A549 (cell line): Measurements from ENCODE around the gene PSMD14. TPM values are rescaled to one million over a fixed set of nuclear protein-coding genes. Genes with fewer than 3 reads are reported as not detected.

Source experiments
- ATAC-seq, 2 experiments: fragments of 200-7000 bp in 1 of 2; fragments of >200 bp in 1 of 2; cut with Nextera tagmentation in 1 of 2; cut with Tn5 transposase in 1 of 2; 3 replicates each; pipeline versions ENCODE4 v1.8.0 to v1.9.1; 2018 to 2020; ENCODE audit warnings: mild to moderate bottlenecking in 1 of 2, moderate library complexity in 1 of 2
- CTCF ChIA-PET: fragments of 300-600 bp; sonication (Branson Sonifier 250); formaldehyde crosslinking; extraction: SDS; loops from one replicate; lab custom pipeline; 2021; ENCODE audit warnings: antibody characterized with exemption, inconsistent platforms; lab: Yijun Ruan, JAX
- POLR2A ChIA-PET: fragments of 350-600 bp; formaldehyde crosslinking; extraction: SDS; loops from one replicate; lab custom pipeline; 2021; ENCODE audit warnings: antibody characterized with exemption, inconsistent platforms; lab: Yijun Ruan, JAX
- DNase-seq, 2 experiments: peaks; one replicate each; pipeline versions ENCODE4 v3.0.0 to v3.0.0-alpha.2; 2011 to 2016; ENCODE audit warnings: low read depth in 1 of 2, low spot score in 1 of 2
- FAIRE-seq: peaks from 2 replicates; lab custom pipeline; 2011; peaks lifted over from hg19 to GRCh38; lab: Jason Lieb, UNC
- H3K27ac ChIP-seq, 2 experiments: fragments of >200 bp; sonication (Bioruptor Twin); formaldehyde crosslinking; 3 replicates each; pipeline ENCODE4 v1.5.1; 2016 to 2017
- H3K4me1 ChIP-seq: fragments of >200 bp; sonication (Bioruptor Twin); formaldehyde crosslinking; 3 replicates; pipeline ENCODE4 v1.6.1; 2016
- H3K4me2 ChIP-seq: fragments of >200 bp; sonication (Bioruptor Twin); formaldehyde crosslinking; 3 replicates; pipeline ENCODE4 v1.6.1; 2016
- H3K4me3 ChIP-seq: fragments of >200 bp; sonication (Bioruptor Twin); formaldehyde crosslinking; 3 replicates; pipeline ENCODE4 v1.5.1; 2016
- H3K9me3 ChIP-seq: fragments of >200 bp; sonication (Bioruptor Twin); formaldehyde crosslinking; 3 replicates; pipeline ENCODE4 v1.6.1; 2016
- CHD2 ChIP-seq: fragments of 150-350 bp; IDR thresholded peaks from 2 replicates; pipeline ENCODE4 v1.6.1; 2014; ENCODE audit warnings: low read length; ENCODE audit not compliant: partially characterized antibody
- CHD4 ChIP-seq: fragments of 200-600 bp; sonication (generic); IDR thresholded peaks from 2 replicates; pipeline ENCODE4 v1.6.1; 2016; ENCODE audit warnings: antibody characterized with exemption, mild to moderate bottlenecking, borderline replicate concordance
- EHMT2 ChIP-seq: fragments of 200-600 bp; sonication (generic); IDR thresholded peaks from 2 replicates; pipeline ENCODE4 v1.6.1; 2016; ENCODE audit warnings: antibody characterized with exemption, low read depth, mild to moderate bottlenecking, moderate library complexity
- ESRRA ChIP-seq: fragments of 150-350 bp; IDR thresholded peaks from 2 replicates; pipeline ENCODE4 v1.6.1; 2014; ENCODE audit warnings: mild to moderate bottlenecking, low read length, borderline replicate concordance
- FOSL2 ChIP-seq, 2 experiments: fragments of 450-650 bp in 1 of 2; fragments of >200 bp in 1 of 2; sonication (Bioruptor Twin) in 1 of 2; formaldehyde crosslinking; IDR thresholded peaks; 2 replicates each; pipeline versions ENCODE4 v1.5.0 to v1.6.1; 2016 to 2020; ENCODE audit warnings: mild to moderate bottlenecking in 1 of 2, moderate library complexity in 1 of 2
- HDAC2 ChIP-seq: fragments of 200-600 bp; sonication (generic); IDR thresholded peaks from 2 replicates; pipeline ENCODE4 v1.6.1; 2016
- HEYL ChIP-seq: fragments of 250-450 bp; sonication (Bioruptor Pico); IDR thresholded peaks from 2 replicates; pipeline ENCODE4 v1.8.0; 2021; ENCODE audit warnings: mild to moderate bottlenecking, moderate library complexity
- HOXA7 ChIP-seq: fragments of 250-450 bp; sonication (Bioruptor Pico); IDR thresholded peaks from 2 replicates; pipeline ENCODE4 v1.5.0; 2020; ENCODE audit warnings: mild to moderate bottlenecking, moderate library complexity
- HOXB5 ChIP-seq: fragments of 250-450 bp; sonication (Bioruptor Pico); IDR thresholded peaks from 2 replicates; pipeline ENCODE4 v1.5.0; 2020; ENCODE audit warnings: mild to moderate bottlenecking, moderate library complexity
- JUN ChIP-seq, 2 experiments: fragments of >200 bp; sonication (Bioruptor Twin); formaldehyde crosslinking; IDR thresholded peaks; 2 replicates in 1 of 2; 3 replicates in 1 of 2; pipeline ENCODE4 v1.6.1; 2016 to 2017
- JUNB ChIP-seq: fragments of >200 bp; sonication (Bioruptor Twin); formaldehyde crosslinking; IDR thresholded peaks from 2 replicates; pipeline ENCODE4 v1.6.1; 2016
- KDM5A ChIP-seq: fragments of 200-600 bp; sonication (generic); IDR thresholded peaks from 2 replicates; pipeline ENCODE4 v1.6.1; 2016; ENCODE audit warnings: antibody characterized with exemption, mild to moderate bottlenecking
- MAFK ChIP-seq: fragments of 450-650 bp; IDR thresholded peaks from 2 replicates; pipeline ENCODE4 v1.6.1; 2014; ENCODE audit not compliant: partially characterized antibody
- MAZ ChIP-seq: fragments of 150-350 bp; IDR thresholded peaks from 2 replicates; pipeline ENCODE4 v1.6.1; 2014; ENCODE audit warnings: antibody characterized with exemption, low read depth, low read length, borderline replicate concordance
- NFE2L2 ChIP-seq: fragments of 150-350 bp; conservative IDR thresholded peaks from 2 replicates; pipeline ENCODE4 v1.6.1; 2014; ENCODE audit warnings: low read length
- NPAS2 ChIP-seq: fragments of 250-450 bp; sonication (Bioruptor Pico); IDR thresholded peaks from 2 replicates; pipeline ENCODE4 v1.8.0; 2022; ENCODE audit warnings: mild to moderate bottlenecking, moderate library complexity, borderline replicate concordance
- NR3C1 ChIP-seq: fragments of >200 bp; sonication (Bioruptor Twin); formaldehyde crosslinking; IDR thresholded peaks from 3 replicates; pipeline ENCODE4 v1.6.1; 2017
- RAD21 ChIP-seq, 2 experiments: fragments of >200 bp in 1 of 2; sonication (Bioruptor Twin) in 1 of 2; formaldehyde crosslinking in 1 of 2; IDR thresholded peaks in 1 of 2; conservative IDR thresholded peaks in 1 of 2; 2 replicates in 1 of 2; 3 replicates in 1 of 2; pipeline ENCODE4 v1.6.1; 2012 to 2018; ENCODE audit warnings: inconsistent platforms in 1 of 2
- RCOR1 ChIP-seq: fragments of 150-350 bp; IDR thresholded peaks from 2 replicates; pipeline ENCODE4 v1.6.1; 2014; ENCODE audit warnings: antibody characterized with exemption, low read length, low read depth
- RNF2 ChIP-seq: fragments of 200-600 bp; sonication (generic); IDR thresholded peaks from 2 replicates; pipeline ENCODE4 v1.6.1; 2016; ENCODE audit warnings: low read depth, mild to moderate bottlenecking, antibody characterized with exemption, moderate library complexity, borderline replicate concordance
- TFCP2L1 ChIP-seq: fragments of 250-450 bp; sonication (Bioruptor Pico); IDR thresholded peaks from 2 replicates; pipeline ENCODE4 v1.5.0; 2021; ENCODE audit warnings: mild to moderate bottlenecking
- ZFP36 ChIP-seq: fragments of 450-650 bp; IDR thresholded peaks from 2 replicates; pipeline ENCODE4 v1.6.1; 2014; ENCODE audit warnings: borderline replicate concordance; ENCODE audit not compliant: partially characterized antibody
- ZSCAN20 ChIP-seq: fragments of 250-450 bp; sonication (Bioruptor Pico); IDR thresholded peaks from 2 replicates; pipeline ENCODE4 v1.8.0; 2022; ENCODE audit warnings: mild to moderate bottlenecking, moderate library complexity
- WGBS: methylation state at CpG from one replicate; pipeline ENCODE4 v1.1.6; 2017; ENCODE audit errors: missing lambda C conversion rate; 5-methylcytosine and 5-hydroxymethylcytosine counted together
- polyA plus RNA-seq, 4 experiments: library from polyadenylated mRNA; depleted of rRNA in 3 of 4; stranded (reverse); fragments of >200 nt; fragmentation: RNase III in 1 of 4; extraction: RNeasy Plus Mini Kit Qiagen cat#74134 plus additional on column Dnase treatment in 1 of 4; gene quantifications; 2 replicates in 3 of 4; 3 replicates in 1 of 4; pipeline ENCODE4 v1.2.3, GENCODE V29; 2011 to 2017
- TF ChIP-seq, protein P1 (sequence below): IDR thresholded peaks from 2 replicates; pipeline ENCODE4 v1.6.1; 2012
- TF ChIP-seq, protein P2 (sequence below): fragments of >200 bp; sonication (Bioruptor Twin); formaldehyde crosslinking; IDR thresholded peaks from 2 replicates; pipeline ENCODE4 v1.6.1; 2016
- TF ChIP-seq, protein P3 (sequence below): IDR thresholded peaks from 2 replicates; pipeline ENCODE4 v1.6.1; 2012
- TF ChIP-seq, protein P4 (sequence below): fragments of 250-450 bp; sonication (Bioruptor Pico); IDR thresholded peaks from 2 replicates; pipeline ENCODE4 v1.5.0; 2020; ENCODE audit warnings: low read depth, mild to moderate bottlenecking, moderate library complexity
- TF ChIP-seq, protein P5 (sequence below): fragments of 450-650 bp; IDR thresholded peaks from 2 replicates; pipeline ENCODE4 v1.6.1; 2014; ENCODE audit warnings: antibody characterized with exemption

PSMD14 gene
- polyA plus RNA-seq, 2 of the 4 experiments (the other 2 are of a cell fraction) = 166 to 218 TPM

DNA sequence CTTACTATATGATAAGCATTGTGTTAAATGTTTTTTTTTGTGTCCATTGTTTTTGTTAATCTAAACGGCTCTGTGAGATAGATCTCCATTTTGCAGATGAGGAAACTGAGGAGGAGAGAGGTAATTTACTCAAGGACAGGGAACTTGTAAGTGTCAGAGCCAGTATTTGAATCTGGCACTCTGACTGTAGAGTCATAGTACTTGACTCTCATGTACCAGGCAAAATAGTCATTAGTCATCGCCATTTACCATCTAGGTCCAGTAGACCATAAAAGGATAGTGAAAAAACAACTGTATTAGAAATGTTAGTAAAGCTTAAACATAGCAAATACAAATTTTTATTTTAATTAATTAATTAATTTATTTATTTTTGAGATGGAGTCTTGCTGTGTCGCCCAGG, 4.8 kb downstream of the PSMD14 start:
- peak in 1 of 2 experiments; percentile 4 for DNase-seq
- H3K4me3 ChIP-seq = no peak overlapping the region
- no peak for TF ChIP-seq KDM5A
- TF ChIP-seq HOXA7 (CRISPR knock-in tag) = no peak
- no peak for TF ChIP-seq HOXB5 (CRISPR knock-in tag)
- TF ChIP-seq, protein P1, sequence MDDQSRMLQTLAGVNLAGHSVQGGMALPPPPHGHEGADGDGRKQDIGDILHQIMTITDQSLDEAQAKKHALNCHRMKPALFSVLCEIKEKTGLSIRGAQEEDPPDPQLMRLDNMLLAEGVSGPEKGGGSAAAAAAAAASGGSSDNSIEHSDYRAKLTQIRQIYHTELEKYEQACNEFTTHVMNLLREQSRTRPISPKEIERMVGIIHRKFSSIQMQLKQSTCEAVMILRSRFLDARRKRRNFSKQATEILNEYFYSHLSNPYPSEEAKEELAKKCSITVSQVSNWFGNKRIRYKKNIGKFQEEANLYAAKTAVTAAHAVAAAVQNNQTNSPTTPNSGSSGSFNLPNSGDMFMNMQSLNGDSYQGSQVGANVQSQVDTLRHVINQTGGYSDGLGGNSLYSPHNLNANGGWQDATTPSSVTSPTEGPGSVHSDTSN = no peak
- no peak for TF ChIP-seq HDAC2
- TF ChIP-seq CHD2 = no peak
- no peak for TF ChIP-seq NR3C1
- no peak for TF ChIP-seq FOSL2 (IDR thresholded peaks at IDR 0.05)
- TF ChIP-seq FOSL2 (CRISPR knock-in tag; IDR thresholded peaks at IDR 0.05) = no peak
- no peak for TF ChIP-seq NFE2L2
- TF ChIP-seq, protein P2, sequence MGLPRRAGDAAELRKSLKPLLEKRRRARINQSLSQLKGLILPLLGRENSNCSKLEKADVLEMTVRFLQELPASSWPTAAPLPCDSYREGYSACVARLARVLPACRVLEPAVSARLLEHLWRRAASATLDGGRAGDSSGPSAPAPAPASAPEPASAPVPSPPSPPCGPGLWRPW = no peak
- no peak for TF ChIP-seq ZFP36
- TF ChIP-seq RCOR1 = no peak
- TF ChIP-seq JUNB = no peak
- TF ChIP-seq TFCP2L1 (CRISPR knock-in tag) = no peak
- no peak for TF ChIP-seq ZSCAN20 (CRISPR knock-in tag)
- TF ChIP-seq, protein P3, sequence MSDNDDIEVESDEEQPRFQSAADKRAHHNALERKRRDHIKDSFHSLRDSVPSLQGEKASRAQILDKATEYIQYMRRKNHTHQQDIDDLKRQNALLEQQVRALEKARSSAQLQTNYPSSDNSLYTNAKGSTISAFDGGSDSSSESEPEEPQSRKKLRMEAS = no peak
- TF ChIP-seq, all 56 proteins: peak for 0
- Histone ChIP-seq H3K4me1 (peaks cover 19% of the 10 kb centered on the region; the same call in 2 of the 3 replicates), H3K9me3 (no peaks in the 10 kb centered on the region), H3K27ac (no peak overlapping the region), H3K4me2 (no peak overlapping the region)
- FAIRE-seq (no peak), ATAC-seq (no peak)
- POLR2A ChIA-PET = no interaction called here
- WGBS = 73% methylated on average over 3 of the region's 3 CpGs
- CTCF ChIA-PET = interaction anchor here (1.4 kb wide), 1 partner anchor 7 kb away, joined by 3 read pairs; no protein-coding TSS in a partner anchor

DNA sequence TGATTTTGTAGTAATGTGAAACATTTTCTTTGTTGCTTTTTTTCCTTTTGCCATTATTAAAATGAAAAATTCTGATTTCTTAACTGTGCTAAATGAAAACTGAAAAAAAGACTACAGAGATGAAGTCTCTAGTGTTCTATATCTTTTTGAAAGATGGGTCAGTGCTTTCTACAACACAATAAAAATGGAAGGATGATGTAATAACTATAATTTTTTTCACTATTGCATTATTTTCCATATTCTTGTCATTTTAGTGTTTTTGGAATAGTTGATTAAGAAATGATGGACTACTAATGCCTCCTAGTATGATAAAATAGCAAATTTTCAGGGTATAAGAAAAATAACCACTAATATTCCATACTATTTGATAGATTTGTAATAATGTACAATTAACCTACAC, 7.2 kb downstream of the PSMD14 start:
- H3K4me2 ChIP-seq = 0 out of 3 replicates have a peak overlapping the region, but pooled peaks have one; percentile 1
- ATAC-seq (no peak), DNase-seq (no peak)
- POLR2A ChIA-PET = no interaction called here
- H3K4me3 ChIP-seq = no peak overlapping the region
- H3K4me1 ChIP-seq = peaks cover 27% of the 10 kb centered on the region; the same call in 2 of the 3 replicates
- TF ChIP-seq, protein P4, sequence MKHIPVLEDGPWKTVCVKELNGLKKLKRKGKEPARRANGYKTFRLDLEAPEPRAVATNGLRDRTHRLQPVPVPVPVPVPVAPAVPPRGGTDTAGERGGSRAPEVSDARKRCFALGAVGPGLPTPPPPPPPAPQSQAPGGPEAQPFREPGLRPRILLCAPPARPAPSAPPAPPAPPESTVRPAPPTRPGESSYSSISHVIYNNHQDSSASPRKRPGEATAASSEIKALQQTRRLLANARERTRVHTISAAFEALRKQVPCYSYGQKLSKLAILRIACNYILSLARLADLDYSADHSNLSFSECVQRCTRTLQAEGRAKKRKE (CRISPR knock-in tag) = no peak
- no peak for TF ChIP-seq ESRRA
- no peak for TF ChIP-seq RNF2
- no peak for TF ChIP-seq JUN (IDR thresholded peaks at IDR 0.05)
- no peak for TF ChIP-seq RAD21 (conservative IDR thresholded peaks at IDR 0.05 in 1 of 2, IDR thresholded peaks at IDR 0.05 in 1 of 2)
- TF ChIP-seq, protein P3 = no peak
- no peak for TF ChIP-seq HEYL (CRISPR knock-in tag)
- TF ChIP-seq, protein P5, sequence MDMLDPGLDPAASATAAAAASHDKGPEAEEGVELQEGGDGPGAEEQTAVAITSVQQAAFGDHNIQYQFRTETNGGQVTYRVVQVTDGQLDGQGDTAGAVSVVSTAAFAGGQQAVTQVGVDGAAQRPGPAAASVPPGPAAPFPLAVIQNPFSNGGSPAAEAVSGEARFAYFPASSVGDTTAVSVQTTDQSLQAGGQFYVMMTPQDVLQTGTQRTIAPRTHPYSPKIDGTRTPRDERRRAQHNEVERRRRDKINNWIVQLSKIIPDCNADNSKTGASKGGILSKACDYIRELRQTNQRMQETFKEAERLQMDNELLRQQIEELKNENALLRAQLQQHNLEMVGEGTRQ = no peak
- TF ChIP-seq MAFK = no peak
- no peak for TF ChIP-seq NPAS2
- no peak for TF ChIP-seq EHMT2
- no peak for TF ChIP-seq HOXB5 (CRISPR knock-in tag)
- TF ChIP-seq CHD4 = no peak
- TF ChIP-seq MAZ = no peak
- TF ChIP-seq ZSCAN20 (CRISPR knock-in tag) = no peak
- TF ChIP-seq, all 56 proteins: peak for 0
- H3K27ac ChIP-seq = no peak overlapping the region
- H3K9me3 ChIP-seq = no peaks in the 10 kb centered on the region
- CTCF ChIA-PET = interaction anchor here (1.1 kb wide), 1 partner anchor 7 kb away, joined by 3 read pairs; the partner anchor contains the start of gene PSMD14
- FAIRE-seq = no peak
